ENCODE measurements around the gene SRP72.

SRP72 gene

GRCh38 chr4:56467284-56468096 lies at the start of gene SRP72:
Gene SRP72, plus strand, starts transcription at chr4:56467617. Its CDS starts 19 bp downstream, at chr4:56467636.
- Histone ChIP-seq H3K36me3 (peaks cover 41% of the 10 kb centered on the region), H3K27ac (peak within 1 kb of the TSS; percentile 85), H3K4me3 (ENCODE audit: low read depth, low read length) (peak within 1 kb of the TSS; percentile 83), H3K27me3 (ENCODE audit: insufficient read depth, low read depth, severe bottlenecking) (no peaks in the 10 kb centered on the region), H3K9me3 (ENCODE audit: severe bottlenecking) (no peaks in the 10 kb centered on the region)
- no peak for TF ChIP-seq CTCF (IDR thresholded peaks at IDR 0.05; ENCODE audit: low read depth, low read length)
- DNase-seq: peak; percentile 90

- H3K36me3 ChIP-seq: peaks cover 10% of the 10 kb centered on the region
- H3K27ac ChIP-seq: no peak overlapping the region
- TF ChIP-seq CTCF (IDR thresholded peaks at IDR 0.05; ENCODE audit: low read depth, low read length): no peak
These were observed 43.2 kb upstream of the SRP72 start for GRCh38 chr4:56424176-56424575.

GRCh38 chr4:56424697-56425514 lies 42.5 kb upstream of the SRP72 start:
- Histone ChIP-seq H3K9me3 (ENCODE audit: severe bottlenecking) (no peaks in the 10 kb centered on the region), H3K4me3 (ENCODE audit: low read depth, low read length) (no peak overlapping the region), H3K36me3 (peaks cover 10% of the 10 kb centered on the region), H3K27me3 (ENCODE audit: insufficient read depth, low read depth, severe bottlenecking) (no peaks in the 10 kb centered on the region), H3K27ac (no peak overlapping the region)
- TF ChIP-seq CTCF (IDR thresholded peaks at IDR 0.05; ENCODE audit: low read depth, low read length): 0 out of 2 replicates have a peak, but pooled peaks have one; percentile 21
- no peak for DNase-seq

More at GRCh38 chr4:56424176-56424575, 43.2 kb upstream of the SRP72 start:
- Histone ChIP-seq H3K27me3 (ENCODE audit: insufficient read depth, low read depth, severe bottlenecking) (no peaks in the 10 kb centered on the region), H3K4me3 (ENCODE audit: low read depth, low read length) (no peak overlapping the region), H3K9me3 (ENCODE audit: severe bottlenecking) (no peaks in the 10 kb centered on the region)
- no peak for DNase-seq

- Histone ChIP-seq H3K9me3 (ENCODE audit: severe bottlenecking) (no peaks in the 10 kb centered on the region), H3K27me3 (ENCODE audit: insufficient read depth, low read depth, severe bottlenecking) (no peaks in the 10 kb centered on the region), H3K4me3 (ENCODE audit: low read depth, low read length) (no peak overlapping the region), H3K27ac (no peak overlapping the region), H3K36me3 (peaks cover 10% of the 10 kb centered on the region)
- TF ChIP-seq CTCF (IDR thresholded peaks at IDR 0.05; ENCODE audit: low read depth, low read length): no peak
- DNase-seq: no peak
These were observed 41.9 kb upstream of the SRP72 start for GRCh38 chr4:56425518-56425917.

GRCh38 chr4:56426273-56426672 lies 41.1 kb upstream of the SRP72 start:
- Histone ChIP-seq H3K27ac (no peak overlapping the region), H3K4me3 (ENCODE audit: low read depth, low read length) (no peak overlapping the region), H3K36me3 (peaks cover 7% of the 10 kb centered on the region; the same call in 1 of the 2 replicates), H3K9me3 (ENCODE audit: severe bottlenecking) (no peaks in the 10 kb centered on the region), H3K27me3 (ENCODE audit: insufficient read depth, low read depth, severe bottlenecking) (no peaks in the 10 kb centered on the region)
- no peak for TF ChIP-seq CTCF (IDR thresholded peaks at IDR 0.05; ENCODE audit: low read depth, low read length)
- DNase-seq: no peak
